ENCODE measurements around the gene PSMA5.
"Not testable (repeated sequence)": the region's sequence is repeated elsewhere in the genome, so short reads cannot be mapped to it uniquely, and the experiment has no call there.

PSMA5 gene

DNA sequence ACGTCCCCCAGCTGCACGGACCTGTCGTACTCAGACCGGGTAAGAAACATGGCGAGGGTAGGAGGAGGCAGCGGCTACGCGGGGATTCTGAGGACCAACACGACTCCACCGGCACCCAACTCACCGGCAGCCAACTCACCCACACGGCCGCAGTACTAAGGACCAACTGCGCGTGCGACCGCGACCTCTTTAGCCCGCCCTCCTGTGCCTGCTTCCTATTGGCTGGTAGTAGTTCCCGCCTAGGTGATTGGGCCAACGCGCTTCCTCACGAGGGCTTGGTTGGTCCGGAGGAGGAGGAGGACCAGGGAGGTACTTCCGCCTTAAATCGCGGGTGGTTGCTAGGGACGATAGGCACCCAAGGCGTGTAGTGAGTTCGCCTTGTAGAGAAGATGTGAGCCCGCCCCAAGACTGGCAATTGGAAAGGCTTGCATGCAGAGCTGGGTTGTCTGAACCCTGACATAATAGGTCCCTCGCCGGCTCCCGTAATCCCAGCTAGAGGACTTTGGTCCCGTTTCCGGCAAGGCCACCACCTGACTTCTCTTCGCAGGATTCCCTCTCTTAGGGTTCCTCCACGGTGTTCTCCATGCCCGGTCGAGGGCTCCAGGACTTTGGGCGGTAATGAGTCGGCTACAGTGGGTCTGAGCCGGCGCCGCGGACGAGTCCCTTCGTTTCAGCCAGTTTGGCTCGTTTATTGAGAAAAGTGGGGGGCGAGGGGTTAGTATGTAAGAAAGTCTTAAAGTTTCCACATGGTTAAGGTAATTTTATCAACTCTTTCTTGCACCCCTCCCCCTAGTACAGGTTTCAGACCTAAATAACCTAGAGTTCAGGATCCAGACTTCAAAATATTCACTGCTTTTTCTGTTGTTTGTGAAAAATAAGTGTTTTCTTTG, at the start of gene PSMA5:
TSS of gene PSMA5 (minus strand) at position 168 of the 890 bp plus-strand sequence. CDS start at position 50, 118 bp downstream.
- peak; percentile 90 for DNase-seq

DNA sequence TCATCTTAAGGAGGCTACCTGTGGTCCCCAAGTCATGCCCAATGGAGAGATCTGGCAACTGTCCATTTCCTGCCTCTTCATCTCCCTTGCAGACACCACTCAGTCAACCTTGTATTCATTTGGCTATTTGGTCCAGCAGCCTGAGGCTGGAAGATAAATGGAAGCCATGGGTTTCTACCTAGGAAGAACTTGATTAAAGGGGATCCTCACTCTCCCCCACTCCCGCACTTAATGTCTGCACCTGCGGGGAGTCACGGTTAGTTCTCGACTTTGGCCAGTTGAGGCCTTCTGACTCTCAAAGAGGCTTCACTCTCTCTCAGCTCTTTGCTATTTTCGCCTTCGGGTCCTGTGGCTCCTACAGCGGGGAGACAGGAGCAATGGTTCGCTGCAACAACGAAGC, 49.0 kb upstream of the PSMA5 start:
- DNase-seq, result no peak

DNA sequence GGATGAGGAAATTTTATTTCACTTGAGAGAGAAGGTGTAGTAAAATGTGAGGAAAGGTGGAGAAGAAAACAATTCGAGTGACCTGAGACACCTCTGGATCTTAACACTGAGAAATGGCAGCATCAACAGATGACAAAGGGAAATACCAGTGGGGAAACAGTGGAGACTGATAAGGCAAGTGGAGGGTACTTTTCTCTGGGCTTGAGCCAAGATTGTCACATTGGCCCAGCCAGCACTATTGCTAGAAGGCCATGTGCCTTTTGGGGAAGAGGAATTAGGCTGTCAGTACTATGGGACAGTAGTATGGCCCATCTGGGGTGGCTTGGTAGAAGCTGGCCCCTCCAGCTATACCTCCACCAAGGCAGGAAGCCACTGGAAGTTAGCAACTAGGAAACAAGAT, 48.4 kb upstream of the PSMA5 start:
- DNase-seq, result no peak

DNA sequence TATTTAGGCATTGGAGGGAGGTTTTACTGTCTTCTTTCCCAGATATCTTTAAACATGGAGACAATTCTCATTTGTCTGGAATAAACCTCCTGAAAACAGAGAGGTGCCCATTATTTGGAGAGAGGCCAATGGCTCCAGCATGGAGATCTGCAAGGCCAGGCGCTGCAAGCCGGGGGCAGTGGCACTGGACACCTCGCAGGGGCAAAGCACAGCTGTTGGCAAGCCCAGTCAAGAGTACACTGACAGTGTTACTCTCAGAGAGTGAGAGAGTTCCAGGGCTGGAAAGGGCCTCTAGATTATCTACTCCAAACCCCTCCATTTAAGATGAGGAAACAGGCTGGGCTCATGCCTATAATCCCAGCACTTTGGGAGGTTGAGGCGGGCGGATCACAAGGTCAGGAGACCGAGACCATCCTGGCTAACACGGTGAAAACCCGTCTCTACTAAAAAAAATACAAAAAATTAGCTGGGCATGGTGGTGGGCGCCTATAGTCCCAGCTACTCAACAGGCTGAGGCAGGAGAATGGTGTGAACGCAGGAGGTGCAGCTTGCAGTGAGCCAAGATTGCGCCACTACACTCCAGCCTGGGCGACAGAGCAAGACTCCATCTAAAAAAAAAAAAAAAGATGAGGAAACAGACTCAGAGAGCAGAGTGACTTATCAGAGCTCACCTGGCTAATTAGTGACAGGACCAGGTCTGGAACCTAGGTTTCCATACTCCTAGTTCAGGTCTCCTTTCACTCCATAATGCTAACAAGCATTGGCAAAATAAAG, 47.2 kb upstream of the PSMA5 start:
- not testable (repeated sequence) for DNase-seq

DNA sequence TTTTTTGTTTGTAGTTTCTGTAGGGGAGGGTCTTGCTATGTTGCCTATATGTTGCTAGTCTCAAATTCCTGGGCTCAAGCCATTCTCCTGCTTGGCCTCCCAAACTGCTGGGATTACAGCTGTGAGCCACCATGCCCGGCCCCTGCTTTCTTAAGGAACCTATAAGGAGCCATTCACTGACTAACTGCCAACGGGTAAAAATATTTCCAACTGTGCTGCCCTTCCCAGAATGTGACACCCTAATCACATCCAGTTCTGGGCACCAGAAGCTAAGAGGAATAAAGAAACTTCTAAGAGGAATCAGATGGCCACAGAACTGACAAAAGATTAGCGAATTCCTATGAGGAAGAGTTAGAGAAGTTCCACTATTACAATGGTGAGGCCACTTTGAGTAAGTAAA, 46.5 kb upstream of the PSMA5 start:
- DNase-seq, result no peak

DNA sequence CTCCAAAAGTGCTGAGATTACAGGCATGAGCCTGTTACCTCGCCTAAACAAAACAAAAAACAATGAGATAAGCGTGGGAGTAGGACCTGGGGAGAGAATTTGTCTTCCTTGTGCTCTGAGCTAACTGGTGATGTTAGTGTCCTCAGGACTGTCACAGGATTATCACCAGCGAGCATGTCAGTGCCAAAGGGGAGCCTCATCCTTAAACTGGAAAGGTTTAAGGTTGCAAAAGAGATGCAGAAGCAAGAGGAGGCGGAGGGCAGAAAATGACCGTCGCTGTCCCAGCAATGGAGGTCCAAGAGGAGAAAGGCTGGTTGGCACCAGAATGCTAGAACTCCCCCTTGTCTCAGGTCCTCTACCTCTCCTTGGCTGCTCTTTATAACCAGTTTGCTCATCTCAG, 44.0 kb upstream of the PSMA5 start:
- no peak for DNase-seq

DNA sequence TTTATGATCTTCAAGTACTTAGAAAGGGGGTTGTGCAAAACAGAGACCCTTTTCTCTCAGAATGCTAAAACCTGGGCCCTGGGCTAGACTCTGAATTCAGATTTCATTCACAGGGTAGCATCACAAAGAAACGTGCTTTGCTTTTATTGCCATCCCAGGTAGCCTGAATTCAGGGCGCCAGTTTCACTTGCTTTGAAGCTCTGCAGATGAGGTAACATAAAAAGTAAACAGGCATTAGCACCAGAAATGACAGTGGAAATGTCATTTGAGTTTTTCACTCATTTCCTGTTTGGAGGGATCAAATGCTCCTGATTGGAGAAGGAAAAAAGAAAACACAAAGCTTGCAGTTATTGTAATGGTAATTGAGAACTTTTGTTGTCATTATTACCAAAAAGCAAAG, 42.7 kb upstream of the PSMA5 start:
- DNase-seq, result no peak

DNA sequence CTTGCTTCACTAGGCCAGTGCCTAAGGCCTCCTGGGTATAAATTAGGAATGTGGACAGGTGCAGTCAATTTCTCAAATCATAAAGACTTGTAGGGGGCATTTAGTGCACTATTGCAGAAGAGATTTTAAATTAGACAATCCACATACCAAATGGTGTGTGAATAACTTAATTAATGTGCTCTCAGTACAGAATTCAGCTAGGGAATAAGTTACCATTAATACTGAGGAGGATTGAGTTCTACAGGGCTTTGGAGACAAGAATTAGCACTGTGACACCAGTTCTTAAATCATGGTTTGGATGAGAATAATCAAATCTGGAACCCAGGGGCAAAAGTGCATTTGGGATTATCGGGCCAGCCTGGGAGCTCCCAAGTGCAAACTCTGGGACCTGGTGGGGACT, 41.8 kb upstream of the PSMA5 start:
- DNase-seq, result no peak

DNA sequence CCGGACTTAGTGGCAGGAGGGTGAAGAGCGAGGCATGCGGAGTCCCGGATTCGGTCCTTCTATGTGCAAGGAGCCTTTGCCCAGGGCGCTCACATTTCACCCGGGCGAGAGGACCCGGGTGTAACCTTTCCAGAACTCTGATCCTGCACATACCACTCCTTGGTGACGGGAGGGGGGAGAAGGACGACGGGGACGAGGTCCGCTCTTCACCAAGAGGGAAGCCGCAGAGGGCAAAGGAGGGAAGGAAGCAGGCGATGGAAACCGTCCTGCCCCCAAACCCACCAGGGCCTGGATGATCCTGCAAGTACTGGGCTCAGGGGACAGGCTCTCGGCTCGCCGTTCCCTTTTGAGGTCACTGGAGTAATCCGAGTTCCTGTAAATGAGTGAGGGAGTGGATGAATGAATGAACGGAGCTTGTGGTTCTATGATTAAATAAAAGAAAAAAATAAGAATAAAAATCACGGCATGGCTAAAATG, 41.1 kb upstream of the PSMA5 start:
- no peak for DNase-seq

DNA sequence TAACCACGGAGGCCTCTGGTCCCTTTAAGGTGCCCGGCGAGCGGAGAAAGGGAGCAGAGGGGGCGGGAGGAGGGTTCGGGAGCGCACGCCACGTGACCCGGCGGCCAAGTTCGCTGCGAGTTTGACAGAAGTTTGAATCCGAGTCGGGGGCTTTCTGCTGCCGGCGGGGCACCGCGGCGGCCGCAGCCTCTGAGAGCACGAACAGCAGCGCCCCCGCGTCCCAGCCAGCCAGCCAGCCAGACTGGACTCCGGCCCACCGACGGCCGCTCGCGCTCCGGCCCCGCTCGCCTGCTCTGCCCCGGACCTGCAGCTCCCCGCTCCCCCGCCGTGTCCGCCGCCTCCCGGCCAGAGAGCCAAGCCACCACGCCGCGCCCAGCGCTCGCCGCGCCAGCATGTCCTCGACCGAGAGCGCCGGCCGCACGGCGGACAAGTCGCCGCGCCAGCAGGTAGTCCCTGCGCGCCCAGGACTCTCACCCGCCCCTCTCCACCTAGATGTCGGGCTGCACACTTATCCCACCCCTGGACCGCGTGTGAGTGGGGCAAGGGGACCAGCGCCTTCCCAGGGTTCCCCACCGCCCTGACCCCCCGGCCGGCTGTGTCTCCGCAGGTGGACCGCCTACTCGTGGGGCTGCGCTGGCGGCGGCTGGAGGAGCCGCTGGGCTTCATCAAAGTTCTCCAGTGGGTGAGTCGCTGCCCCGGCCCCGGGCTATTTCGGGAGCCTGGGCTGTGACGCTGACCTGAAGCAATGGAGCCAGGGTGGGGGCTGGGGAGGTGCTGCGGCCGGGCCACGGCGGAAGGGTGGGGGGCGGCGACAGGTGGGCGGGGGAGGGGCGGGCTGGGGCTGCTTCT, 40.4 kb upstream of the PSMA5 start, which contains the start of gene SYPL2:
TSS of gene SYPL2 (plus strand) at position 95 of the 849 bp plus-strand sequence. CDS start at position 393, 298 bp downstream.
- DNase-seq, result no peak

DNA sequence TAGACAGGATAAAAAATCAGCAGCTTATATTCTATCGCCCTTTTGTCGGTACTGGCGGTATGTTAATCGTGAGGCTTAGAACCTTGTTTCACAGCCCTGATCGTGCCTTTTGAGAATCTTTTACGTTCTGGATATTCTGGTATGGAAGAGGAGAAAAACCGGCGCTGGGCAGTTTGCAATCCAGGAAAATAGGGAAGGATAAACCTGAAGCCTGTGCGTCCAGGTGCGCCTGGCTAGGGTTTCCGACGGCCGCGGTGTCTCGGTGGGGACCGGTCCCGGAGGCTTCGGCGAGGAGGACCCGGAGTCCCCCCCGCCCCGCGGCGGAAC, 39.8 kb upstream of the PSMA5 start:
- no peak for DNase-seq

DNA sequence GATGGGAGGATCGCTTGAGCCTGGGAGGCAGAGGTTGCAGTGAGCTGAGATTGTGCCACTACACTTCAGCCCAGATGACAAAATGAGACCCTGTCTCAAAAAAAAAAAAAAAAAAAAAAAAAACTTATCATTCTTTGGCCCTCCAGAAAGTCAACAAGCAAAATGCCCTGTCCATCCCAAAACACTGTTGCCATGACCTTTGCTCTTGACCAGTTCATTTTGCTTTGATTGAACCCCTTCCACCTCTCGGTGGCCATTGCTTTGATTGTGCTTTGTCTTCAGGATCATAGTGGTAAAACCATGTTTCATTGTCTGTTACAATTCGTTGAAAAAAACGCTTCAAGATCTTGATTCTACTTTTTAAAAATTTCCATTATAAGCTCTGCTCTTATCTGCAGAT, 31.6 kb upstream of the PSMA5 start:
- no peak for DNase-seq

DNA sequence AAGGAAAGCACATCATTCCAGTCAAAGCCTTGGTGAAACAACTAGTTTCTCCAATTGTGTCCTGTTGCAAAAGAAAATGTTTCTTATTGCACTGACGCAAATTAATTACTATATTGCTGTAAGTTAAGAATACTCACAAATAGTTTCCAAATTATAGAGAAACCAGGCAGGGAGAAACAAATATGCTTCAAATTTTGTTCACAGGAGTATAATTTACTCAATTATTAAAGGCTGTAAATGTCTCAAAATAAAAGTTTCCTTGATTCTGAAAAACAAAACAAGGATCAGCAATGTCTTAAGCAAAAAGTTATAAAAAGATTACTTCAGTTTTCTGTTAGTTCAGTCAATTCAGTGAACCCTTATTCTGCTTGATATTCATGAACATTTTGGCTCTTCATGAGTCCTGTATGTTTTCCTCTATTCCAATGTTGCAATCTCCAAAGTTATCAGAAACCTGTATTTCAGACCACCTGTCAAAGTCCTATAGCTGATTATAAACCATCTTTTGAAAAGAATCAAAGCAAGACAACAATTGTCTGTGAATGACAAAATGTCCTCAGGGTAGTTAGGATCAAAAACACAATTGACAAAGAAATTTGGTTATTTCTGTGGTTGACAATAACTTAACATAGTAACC, 28.4 kb upstream of the PSMA5 start:
- no peak for DNase-seq

DNA sequence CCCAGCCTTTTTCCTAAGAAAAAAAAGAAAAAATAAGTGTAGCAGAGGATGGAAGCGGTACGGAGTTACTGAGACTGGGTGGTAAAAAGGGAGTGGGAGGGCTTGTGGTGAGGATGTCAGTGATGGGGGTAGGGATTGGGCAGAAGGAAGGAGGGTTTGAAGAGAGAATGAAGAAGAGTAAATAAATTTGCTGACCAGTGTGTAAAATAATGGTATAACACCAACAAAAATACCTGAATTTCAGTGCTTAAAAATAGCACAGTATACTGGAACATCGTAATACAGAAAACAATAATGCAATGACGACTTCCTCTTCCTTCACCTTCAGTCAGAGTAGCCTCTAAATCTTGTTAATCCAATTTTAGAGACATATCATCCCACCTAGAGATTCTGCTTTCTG, 21.3 kb upstream of the PSMA5 start:
- no peak for DNase-seq

DNA sequence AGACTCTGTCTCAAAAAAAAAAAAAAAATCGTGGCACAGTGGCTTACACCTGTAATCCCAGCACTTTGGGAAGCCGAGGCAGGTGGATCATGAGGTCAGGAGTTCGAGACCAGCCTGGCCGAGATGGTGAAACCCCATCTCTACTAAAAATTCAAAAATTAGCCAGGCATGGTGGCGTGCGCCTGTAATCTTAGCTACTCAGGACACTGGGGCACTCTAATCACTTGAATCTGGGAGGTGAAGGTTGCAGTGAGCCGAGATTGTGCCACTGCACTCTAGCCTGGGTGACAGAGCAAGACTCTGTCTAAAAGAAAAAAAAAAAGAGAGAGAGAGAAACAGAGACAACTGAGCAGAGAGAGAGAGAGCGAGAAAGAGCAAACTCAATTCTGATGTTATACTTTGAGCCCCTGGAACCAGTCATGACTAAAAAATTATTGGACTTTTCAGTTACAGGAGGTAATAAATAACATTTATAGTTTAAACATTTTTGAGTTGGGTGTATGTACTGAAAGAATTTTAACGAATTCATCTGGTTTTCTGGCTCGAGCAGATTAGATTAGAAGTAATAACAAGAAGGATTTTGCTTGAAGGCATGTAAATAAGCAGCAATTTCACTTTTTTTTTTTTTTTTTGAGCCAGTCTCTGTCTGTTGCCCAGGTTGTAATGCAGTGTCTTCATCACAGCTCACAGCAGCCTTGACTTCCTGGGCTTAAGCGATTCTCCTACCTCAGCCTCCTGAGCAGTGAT, 19.9 kb upstream of the PSMA5 start:
- not testable (repeated sequence) for DNase-seq

DNA sequence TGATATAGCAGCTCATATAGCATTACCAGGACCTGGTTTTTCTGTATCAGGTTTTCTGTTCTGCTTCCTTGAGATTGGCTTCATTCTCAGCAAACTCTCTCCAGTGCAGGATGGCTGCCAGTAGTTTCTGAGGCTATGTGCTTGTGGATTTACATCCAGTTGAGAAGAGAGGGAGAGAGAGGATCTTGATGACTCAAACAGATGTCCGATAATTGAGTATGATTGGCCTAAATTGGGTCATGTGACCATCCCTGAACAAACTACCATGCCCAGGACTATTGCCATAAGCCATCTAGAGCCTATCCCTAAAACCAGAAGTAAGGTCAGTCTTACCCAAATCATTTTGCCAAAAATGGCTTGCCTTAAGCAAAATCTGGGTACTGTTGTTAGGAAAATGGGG, 18.1 kb upstream of the PSMA5 start:
- no peak for DNase-seq

DNA sequence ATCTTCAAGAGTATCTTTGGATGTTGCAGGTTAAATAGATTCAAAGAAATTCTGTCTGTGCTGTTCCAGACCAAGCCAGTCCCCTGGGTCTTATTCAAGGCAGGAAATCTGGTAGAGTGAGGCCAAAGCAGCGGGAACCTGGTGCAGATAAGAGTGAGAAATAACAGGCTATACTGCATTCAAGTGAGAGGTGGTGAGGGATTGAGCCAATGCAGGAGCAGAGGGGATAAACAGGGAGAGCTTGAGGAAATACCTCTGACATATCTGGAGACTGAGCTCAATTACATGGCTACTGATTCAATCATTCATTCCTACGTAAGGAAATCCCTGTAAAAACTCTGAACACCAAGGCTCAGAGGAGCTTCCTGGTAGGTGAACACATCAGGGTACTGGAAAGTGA, 17.2 kb upstream of the PSMA5 start:
- no peak for DNase-seq

DNA sequence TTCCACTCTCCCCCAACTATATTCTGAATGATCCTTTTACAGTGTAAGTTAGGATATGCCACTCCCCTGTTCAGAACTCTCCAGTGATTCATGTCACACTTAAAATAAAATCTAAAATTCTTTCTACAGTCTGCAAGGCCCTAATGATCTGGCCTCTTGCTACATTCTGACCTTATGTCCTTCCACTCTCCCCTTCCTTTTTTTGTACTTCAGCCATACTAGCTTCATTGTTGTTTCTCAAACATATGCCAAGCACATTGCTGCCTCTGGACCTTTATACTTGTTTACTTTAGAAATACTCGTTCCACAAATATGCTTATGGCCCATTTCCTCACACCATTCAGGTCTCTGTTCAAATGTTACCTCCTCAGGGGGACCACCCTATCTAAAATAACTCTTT, 14.8 kb upstream of the PSMA5 start:
- DNase-seq, result no peak

DNA sequence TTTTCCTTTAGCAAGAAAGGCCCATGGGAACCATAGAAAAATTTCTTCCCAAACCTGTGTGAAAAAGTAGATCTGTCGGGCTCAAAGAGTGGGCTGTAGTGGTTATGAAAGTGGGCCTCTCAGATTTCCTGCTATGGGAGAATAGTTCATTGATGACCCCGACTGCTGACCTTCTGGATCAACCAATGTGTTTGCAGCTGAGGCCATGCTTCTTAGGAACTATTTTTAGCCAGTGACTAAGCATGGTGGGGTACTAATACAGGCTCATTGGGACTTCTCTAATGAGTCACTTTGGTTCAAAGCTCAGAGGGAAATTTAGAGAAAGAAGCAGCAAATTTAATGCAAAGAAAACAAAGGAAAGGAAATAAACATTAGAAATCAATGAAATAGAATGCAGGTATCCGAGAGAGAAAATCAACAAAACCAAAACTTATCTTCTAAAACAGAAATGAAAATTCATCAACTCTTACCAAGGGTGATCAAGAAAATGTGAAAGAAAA, 12.6 kb upstream of the PSMA5 start:
- DNase-seq, result no peak

DNA sequence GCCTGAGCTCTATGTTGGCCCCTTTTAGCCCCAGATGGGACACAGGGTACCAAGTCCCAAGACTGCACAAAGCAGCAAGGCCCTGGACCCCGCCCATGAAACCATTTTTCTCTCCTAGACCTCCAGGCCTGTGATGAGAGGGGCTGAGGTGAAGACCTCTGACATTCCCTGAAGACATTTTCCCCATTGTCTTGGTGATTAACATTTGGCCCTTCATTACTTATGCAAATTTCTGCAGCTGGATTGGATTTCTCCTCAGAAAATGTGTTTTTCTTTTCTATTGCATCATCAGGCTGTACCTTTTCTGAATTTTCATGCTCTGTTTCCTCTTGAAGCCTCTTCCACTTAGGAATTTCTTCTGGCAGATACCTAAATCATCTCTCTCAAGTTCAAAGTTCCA, 8.2 kb upstream of the PSMA5 start:
- DNase-seq, result no peak

DNA sequence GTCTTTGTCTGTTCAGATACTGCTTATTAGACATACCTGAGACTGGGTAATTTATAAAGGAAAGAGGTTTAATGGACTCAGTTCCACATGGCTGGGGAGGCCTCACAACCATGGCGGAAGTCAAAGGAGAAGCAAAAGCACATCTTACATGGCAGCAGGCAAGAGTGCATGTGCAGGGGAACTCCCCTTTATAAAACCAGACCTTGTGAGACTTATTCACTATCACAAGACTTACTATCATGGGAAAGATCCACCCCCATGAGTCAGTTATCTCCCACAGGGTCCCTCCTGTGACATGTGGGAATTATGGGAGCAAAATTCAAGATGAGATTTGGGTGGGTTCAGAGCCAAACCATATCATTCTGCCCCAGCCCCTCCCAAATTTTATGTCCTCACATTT, 7.1 kb upstream of the PSMA5 start:
- DNase-seq, result no peak

DNA sequence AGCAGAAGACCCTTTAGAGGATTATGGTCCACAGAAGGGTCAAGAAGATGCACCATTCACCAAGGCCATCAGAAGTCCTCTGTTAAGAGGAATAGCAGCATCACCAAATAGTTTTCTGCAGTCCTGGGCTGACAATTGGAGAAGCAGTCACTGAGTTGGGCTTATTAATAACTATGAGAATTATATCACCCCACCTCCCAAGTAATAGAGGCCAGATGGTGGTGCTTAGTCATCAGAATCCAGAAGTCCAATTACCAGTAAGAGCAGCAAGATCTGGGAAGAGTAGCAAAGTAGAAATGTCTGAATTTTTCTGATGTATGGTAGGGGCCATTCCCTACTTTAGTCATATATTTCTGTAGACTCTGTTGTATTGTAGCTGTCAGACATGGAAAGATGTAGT, 6.1 kb upstream of the PSMA5 start:
- no peak for DNase-seq
